K562 (cell line): ENCODE measurements around the gene IL10RB. TPM values are rescaled to one million over a fixed set of nuclear protein-coding genes. Genes with fewer than 3 reads are reported as not detected.

Experiments used
- ATAC-seq: fragments of 200-7000 bp; cut with Tn5 transposase; 3 replicates; pipeline ENCODE4 v1.9.1; 2020; ENCODE audit warnings: moderate library complexity
- BruUV-seq: library from RNA; stranded (reverse); fragments of 400-500 nt; replicated peaks from 2 replicates; lab custom pipeline; 2021; lab: Mats Ljungman, UMichigan
- CTCF ChIA-PET: fragments of 300-600 bp; formaldehyde crosslinking; extraction: SDS; loops from one replicate; lab custom pipeline; 2021; ENCODE audit warnings: low intra/inter-chr PET ratio; lab: Yijun Ruan, JAX
- POLR2A ChIA-PET: fragments of 300-600, 350-650 bp; sonication (Branson Sonifier 250); formaldehyde crosslinking; extraction: SDS; loops from one replicate; lab custom pipeline; 2021; ENCODE audit warnings: antibody characterized with exemption, inconsistent platforms; lab: Yijun Ruan, JAX
- DNase-seq, 4 experiments: peaks; one replicate each; pipeline versions ENCODE4 v3.0.0 to v3.0.0-alpha.2; 2011 to 2018; ENCODE audit warnings: low spot score in 3 of 4, mixed read lengths in 3 of 4; ENCODE audit errors: extremely low read depth in 1 of 4
- FAIRE-seq: peaks from 2 replicates; lab custom pipeline; 2011; peaks lifted over from hg19 to GRCh38; lab: Jason Lieb, UNC
- H2AFZ ChIP-seq: 2 replicates; pipeline ENCODE4 v1.6.0; 2011; ENCODE audit warnings: low read depth, low read length, control low read depth, inconsistent platforms
- H3K27ac ChIP-seq: fragments of 200-600 bp; 3 replicates; pipeline ENCODE4 v1.8.0; 2011; ENCODE audit warnings: low read depth, mild to moderate bottlenecking, control low read depth, inconsistent platforms, low read length, moderate library complexity, mixed read lengths; ENCODE audit errors: extremely low read depth
- H3K27me3 ChIP-seq, 2 experiments: fragments of 300-600 bp in 1 of 2; 2 replicates in 1 of 2; 3 replicates in 1 of 2; pipeline versions ENCODE4 v1.6.0 to v1.8.0; 2011; ENCODE audit warnings: inconsistent platforms in 2 of 2, low read length in 2 of 2, mild to moderate bottlenecking in 1 of 2, mixed read lengths in 1 of 2, moderate library complexity in 1 of 2; ENCODE audit not compliant: control insufficient read depth in 2 of 2, insufficient read depth in 2 of 2
- H3K36me3 ChIP-seq: fragments of 300-600 bp; 3 replicates; pipeline ENCODE4 v1.8.0; 2011; ENCODE audit warnings: mild to moderate bottlenecking, low read length, inconsistent platforms; ENCODE audit not compliant: control insufficient read depth, insufficient read depth
- H3K4me1 ChIP-seq, 2 experiments: fragments of 200-600 bp in 1 of 2; replicated peaks in 1 of 2; 2 replicates in 1 of 2; 3 replicates in 1 of 2; pipeline versions ENCODE4 v1.5.1 to v1.8.0; 2011; ENCODE audit warnings: inconsistent platforms in 2 of 2, low read length in 2 of 2, mild to moderate bottlenecking in 1 of 2, mixed read lengths in 1 of 2, moderate library complexity in 1 of 2; ENCODE audit not compliant: control insufficient read depth in 2 of 2, insufficient read depth in 2 of 2
- H3K4me2 ChIP-seq: 2 replicates; pipeline ENCODE4 v1.6.1; 2011; ENCODE audit warnings: low read length, control low read depth, inconsistent platforms, mixed read lengths; ENCODE audit not compliant: insufficient read depth
- H3K4me3 ChIP-seq: fragments of 200-600 bp; sonication (generic), shearing (Covaris generic); 2 replicates; pipeline ENCODE4 v1.5.1; 2016; ENCODE audit warnings: control low read depth, inconsistent platforms
- H3K79me2 ChIP-seq: fragments of 200-600 bp; 3 replicates; pipeline ENCODE4 v1.8.0; 2011; ENCODE audit warnings: low read length, inconsistent platforms; ENCODE audit not compliant: control insufficient read depth, insufficient read depth
- H3K9ac ChIP-seq, 2 experiments: 2 replicates each; pipeline versions ENCODE4 v1.6.0 to v1.6.1; 2011; ENCODE audit warnings: low read depth in 2 of 2, low read length in 2 of 2, control low read depth in 1 of 2, inconsistent platforms in 1 of 2, mild to moderate bottlenecking in 1 of 2, mixed read lengths in 1 of 2; ENCODE audit not compliant: insufficient read depth in 1 of 2
- H3K9me1 ChIP-seq: one replicate; pipeline ENCODE4 v1.6.0; 2011; ENCODE audit warnings: inconsistent platforms, mild to moderate bottlenecking, low read length, moderate library complexity; ENCODE audit not compliant: control insufficient read depth, insufficient read depth
- H3K9me3 ChIP-seq: replicated peaks from 2 replicates; pipeline ENCODE4 v1.5.1; 2011; ENCODE audit warnings: low read depth, low read length, inconsistent platforms; ENCODE audit not compliant: control insufficient read depth, insufficient read depth
- H4K20me1 ChIP-seq: replicated peaks from 2 replicates; pipeline ENCODE4 v1.6.1; 2011; ENCODE audit warnings: low read length, inconsistent platforms, mixed read lengths; ENCODE audit not compliant: control insufficient read depth, insufficient read depth
- E2F4 ChIP-seq: sonication (generic); formaldehyde crosslinking; IDR thresholded peaks from 2 replicates; pipeline ENCODE4 v1.8.0; 2022; ENCODE audit warnings: mild to moderate bottlenecking, low read depth, missing genetic modification reagents
- ELF1 ChIP-seq: fragments of 200-800 bp; sonication (Bioruptor generic); IDR thresholded peaks from 2 replicates; pipeline ENCODE4 v1.6.1; 2016; ENCODE audit warnings: missing genetic modification characterization, missing compliant biosample characterization
- GATA2 ChIP-seq: sonication (generic); formaldehyde crosslinking; IDR thresholded peaks from 2 replicates; pipeline ENCODE4 v1.4.0; 2020; ENCODE audit warnings: mild to moderate bottlenecking, missing genetic modification reagents
- NONO ChIP-seq, 2 experiments: fragments of 200-400 bp in 1 of 2; fragments of 450-650 bp in 1 of 2; formaldehyde crosslinking in 1 of 2; IDR thresholded peaks; 2 replicates each; pipeline ENCODE4 v1.6.1; 2017; ENCODE audit warnings: low read depth in 2 of 2, mild to moderate bottlenecking in 2 of 2, moderate library complexity in 2 of 2, low read length in 1 of 2
- POLR3G ChIP-seq: IDR thresholded peaks from 2 replicates; pipeline ENCODE4 v1.6.1; 2011; ENCODE audit not compliant: insufficient read length, insufficient replicate concordance; ENCODE audit errors: extremely low read depth
- POU5F1 ChIP-seq: fragments of 150-350 bp; IDR thresholded peaks from 2 replicates; pipeline ENCODE4 v1.6.1; 2014; ENCODE audit warnings: borderline replicate concordance, low read length, low read depth, mild to moderate bottlenecking; ENCODE audit not compliant: partially characterized antibody
- RBM25 ChIP-seq: fragments of 200-400 bp; formaldehyde crosslinking; IDR thresholded peaks from 2 replicates; pipeline ENCODE4 v1.6.1; 2018; ENCODE audit warnings: low read length, low read depth, moderate library complexity; ENCODE audit not compliant: severe bottlenecking
- STAT6 ChIP-seq: sonication (generic); formaldehyde crosslinking; IDR thresholded peaks from 2 replicates; pipeline ENCODE4 v1.8.1; 2023; ENCODE audit warnings: mild to moderate bottlenecking, missing genetic modification reagents
- TFE3 ChIP-seq: fragments of 450-650 bp; formaldehyde crosslinking; IDR thresholded peaks from 2 replicates; pipeline ENCODE4 v1.4.0; 2020; ENCODE audit warnings: mild to moderate bottlenecking, mixed read lengths
- U2AF2 ChIP-seq: fragments of 200-400 bp; formaldehyde crosslinking; optimal IDR thresholded peaks from 2 replicates; pipeline ENCODE3; 2017; ENCODE audit warnings: low read depth, mild to moderate bottlenecking, low read length
- ZNF143 ChIP-seq: sonication (generic); formaldehyde crosslinking; IDR thresholded peaks from 2 replicates; pipeline ENCODE4 v1.9.0; 2022; ENCODE audit warnings: mild to moderate bottlenecking, missing genetic modification reagents
- ZNF639 ChIP-seq, 2 experiments: fragments of 200-800 bp in 1 of 2; sonication (Bioruptor generic) in 1 of 2; sonication (generic) in 1 of 2; formaldehyde crosslinking in 1 of 2; IDR thresholded peaks in 1 of 2; conservative IDR thresholded peaks in 1 of 2; 2 replicates each; pipeline versions ENCODE4 v1.5.0 to v1.6.1; 2016 to 2020; ENCODE audit warnings: missing compliant biosample characterization in 1 of 2, missing genetic modification characterization in 1 of 2, missing genetic modification reagents in 1 of 2
- WGBS: fragments of 100-300 bp; shearing (Covaris generic); methylation state at CpG from one replicate; pipeline ENCODE4 v1.1.6; 2016; ENCODE audit warnings: low coverage, mixed read lengths; ENCODE audit not compliant: insufficient coverage; ENCODE audit errors: missing lambda C conversion rate; 5-methylcytosine and 5-hydroxymethylcytosine counted together
- in situ Hi-C: fragments of 300-500 bp; cut with MboI; formaldehyde crosslinking; loops from 4 replicates; pipeline ENCODE4 v1.15.0; 2018; ENCODE audit warnings: inconsistent platforms, mixed read lengths
- intact Hi-C: fragments of 100-400 bp; cut with micrococcal nuclease; formaldehyde crosslinking; loops from 2 replicates; pipeline ENCODE4 v1.14.2; 2022
- polyA plus RNA-seq, 8 experiments: library from polyadenylated mRNA; depleted of rRNA in 4 of 8; stranded (reverse) in 5 of 8; unstranded in 3 of 8; fragments of >200 nt; fragmentation: Nextera tagmentation in 2 of 8; fragmentation: Illumina TruSeq in 1 of 8; extraction: Ambion mirVana in 2 of 8; extraction: Trizol in 1 of 8; gene quantifications; 2 replicates each; pipeline versions ENCODE4 v1.2.1 to v1.2.3, GENCODE V29; 2011 to 2014; ENCODE audit warnings: inconsistent platforms in 1 of 8, missing spikeins in 1 of 8
- total RNA-seq, 7 experiments: library from RNA; depleted of rRNA in 6 of 7; stranded (reverse); fragments of >200 nt in 6 of 7; fragmentation: Illumina TruSeq in 2 of 7; extraction: Trizol in 2 of 7; gene quantifications; 2 replicates each; pipeline versions ENCODE4 v1.2.1 to v1.2.3, GENCODE V29; 2011 to 2021; ENCODE audit warnings: low replicate concordance in 1 of 7

Gene IL10RB
- total and polyA plus RNA-seq, 9 of the 15 experiments (the other 6 are each of a cell fraction or from before 2014, with no cell fraction given): 10.9 to 33.8 (median 23.0) TPM

DNA sequence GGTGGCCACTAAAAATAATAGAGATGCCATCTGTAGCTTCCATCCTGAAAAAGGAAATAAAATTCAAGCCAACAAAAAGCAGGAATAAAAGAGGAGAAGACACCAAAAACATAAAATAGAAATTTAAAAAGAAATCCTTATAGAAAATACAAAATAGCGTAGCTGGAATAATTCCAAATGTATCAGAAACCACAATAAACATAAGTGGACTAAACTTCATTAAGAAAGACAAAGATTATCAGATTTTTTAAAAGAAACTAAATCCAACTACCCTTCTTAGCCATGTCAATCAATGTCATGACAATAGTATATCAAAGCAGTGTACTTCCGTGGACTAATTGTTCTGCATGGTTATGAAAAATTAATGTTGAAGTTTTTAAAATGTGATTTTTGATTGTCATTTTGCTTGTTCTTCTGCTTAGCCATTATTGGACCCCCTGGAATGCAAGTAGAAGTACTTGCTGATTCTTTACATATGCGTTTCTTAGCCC, 13.2 kb downstream of the IL10RB start:
- FAIRE-seq (no peak), DNase-seq (no peak), ATAC-seq (no peak)
- BruUV-seq: no TSS peak
- Histone ChIP-seq H3K27ac (no peak overlapping the region), H4K20me1 (no peaks in the 10 kb centered on the region), H2AFZ (no peak overlapping the region), H3K9me1 (no peaks in the 10 kb centered on the region), H3K9ac (no peak overlapping the region), H3K79me2 (no peaks in the 10 kb centered on the region), H3K36me3 (peaks cover 23% of the 10 kb centered on the region; the same call in 2 of the 3 replicates), H3K4me1 (peaks cover 3 to 6% of the 10 kb centered on the region in 2 experiments; a peak in 3 of 5 replicates), H3K27me3 (no peaks in the 10 kb centered on the region), H3K9me3 (no peaks in the 10 kb centered on the region), H3K4me2 (no peak overlapping the region), H3K4me3 (no peak overlapping the region)
- in situ Hi-C loops (no loop called here), intact Hi-C loops (no loop called here)
- ChIA-PET CTCF (no interaction called here), POLR2A (no interaction called here)
- WGBS: 80% methylated on average over 3 of the region's 3 CpGs
- TF ChIP-seq RBM25 (peak; percentile 52), ZNF639 (CRISPR knock-in tag; conservative IDR thresholded peaks at IDR 0.05 in 1 of 2, IDR thresholded peaks at IDR 0.05 in 1 of 2) (no peak), U2AF2 (no peak), ELF1 (no peak; the same call in 1 of the 2 replicates), STAT6 (CRISPR knock-in tag) (no peak), POLR3G (no peak), POU5F1 (no peak), E2F4 (CRISPR knock-in tag) (no peak), ZNF143 (CRISPR knock-in tag) (no peak), NONO (IDR thresholded peaks at IDR 0.05; ENCODE audit: low read depth in 2 of 2, low read length in 1 of 2) (no peak), GATA2 (CRISPR knock-in tag) (no peak), TFE3 (no peak)
